Osteoblast (primary cell): ENCODE results near the gene FOXJ1. TPM values are rescaled to one million over a fixed set of nuclear protein-coding genes. Genes with fewer than 3 reads are reported as not detected.

Source experiments
- DNase-seq: peaks from one replicate; pipeline ENCODE4 v3.0.0; 2011; ENCODE audit warnings: low spot score, mixed read lengths; ENCODE audit not compliant: insufficient read length; ENCODE audit errors: missing footprints
- H2AFZ ChIP-seq: 2 replicates; pipeline ENCODE4 v1.6.0; 2011; ENCODE audit warnings: mild to moderate bottlenecking, low read length
- H3K27ac ChIP-seq: 2 replicates; pipeline ENCODE4 v1.5.1; 2011; ENCODE audit warnings: mild to moderate bottlenecking, low read depth, low read length, moderate library complexity
- H3K27me3 ChIP-seq: 2 replicates; pipeline ENCODE4 v1.6.0; 2012; ENCODE audit warnings: mild to moderate bottlenecking, control low read depth, inconsistent platforms, low read length, moderate library complexity; ENCODE audit not compliant: insufficient read depth
- H3K36me3 ChIP-seq: 2 replicates; pipeline ENCODE4 v1.5.1; 2011; ENCODE audit warnings: mild to moderate bottlenecking, low read length, control low read depth, moderate library complexity; ENCODE audit not compliant: insufficient read depth
- H3K4me1 ChIP-seq: 2 replicates; pipeline ENCODE4 v1.5.1; 2011; ENCODE audit warnings: mild to moderate bottlenecking, low read length, control low read depth, moderate library complexity; ENCODE audit not compliant: insufficient read depth
- H3K4me2 ChIP-seq: 2 replicates; pipeline ENCODE4 v1.6.0; 2011; ENCODE audit warnings: mild to moderate bottlenecking, low read length; ENCODE audit not compliant: insufficient read depth
- H3K4me3 ChIP-seq: fragments of 200-600 bp; sonication (generic); 3 replicates; pipeline ENCODE4 v1.5.1; 2012; ENCODE audit warnings: mild to moderate bottlenecking, low read length, inconsistent platforms; ENCODE audit not compliant: insufficient read depth
- H3K79me2 ChIP-seq: 2 replicates; pipeline ENCODE4 v1.6.0; 2012; ENCODE audit warnings: mild to moderate bottlenecking, low read length, control low read depth, inconsistent platforms; ENCODE audit not compliant: insufficient read depth
- H3K9me3 ChIP-seq: 2 replicates; pipeline ENCODE4 v1.5.1; 2011; ENCODE audit warnings: low read depth, low read length, control low read depth
- H4K20me1 ChIP-seq: 2 replicates; pipeline ENCODE4 v1.6.0; 2012; ENCODE audit warnings: mild to moderate bottlenecking, low read length, control low read depth; ENCODE audit not compliant: insufficient read depth
- total RNA-seq: library from RNA; depleted of rRNA; stranded (reverse); fragments of >200 nt; gene quantifications from 2 replicates; pipeline ENCODE4 v1.2.3, GENCODE V29; 2012
- TF ChIP-seq, protein P1 (sequence below): IDR thresholded peaks from 2 replicates; pipeline ENCODE4 v1.5.1; 2011; ENCODE audit warnings: mild to moderate bottlenecking, low read depth, low read length, moderate library complexity; ENCODE audit errors: extremely low read depth

Gene FOXJ1
- total RNA-seq, 1 donor = not detected

DNA sequence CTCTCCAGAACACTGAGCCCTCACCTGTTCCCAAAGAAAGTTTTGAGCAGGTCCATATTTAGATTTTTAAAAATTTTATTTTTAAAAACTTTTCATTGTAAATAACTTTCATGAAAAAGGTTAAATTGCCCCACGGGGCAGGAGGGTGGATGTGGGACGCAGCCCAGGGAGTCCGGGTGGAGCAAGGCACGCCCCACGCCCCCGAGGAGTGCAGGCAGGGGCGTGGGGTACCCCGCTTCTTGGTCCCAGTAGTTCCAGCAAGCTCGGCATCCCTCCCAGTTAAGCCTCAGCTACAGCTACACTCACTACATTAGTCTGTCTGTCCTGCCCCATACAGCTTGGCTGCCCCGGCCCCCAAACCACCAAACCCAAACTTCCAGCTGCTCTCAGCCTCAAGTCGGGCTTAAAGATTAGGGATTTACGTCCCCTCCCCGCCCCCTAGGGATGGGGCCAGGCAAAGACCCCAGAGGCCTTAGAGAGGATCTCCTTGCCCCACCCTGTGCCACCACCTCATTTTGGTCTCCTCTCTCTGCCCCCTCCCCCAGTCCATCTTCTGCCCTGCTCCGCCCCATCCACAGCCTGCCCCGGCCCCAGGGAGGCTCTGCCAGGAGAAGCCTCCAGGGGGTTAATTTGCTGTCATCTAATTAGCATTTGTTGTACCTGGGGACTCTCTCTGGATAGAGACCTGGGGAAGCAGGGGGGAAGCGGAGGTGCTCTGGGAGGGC is 4.6 kb downstream of the FOXJ1 start:
- TF ChIP-seq, protein P1, sequence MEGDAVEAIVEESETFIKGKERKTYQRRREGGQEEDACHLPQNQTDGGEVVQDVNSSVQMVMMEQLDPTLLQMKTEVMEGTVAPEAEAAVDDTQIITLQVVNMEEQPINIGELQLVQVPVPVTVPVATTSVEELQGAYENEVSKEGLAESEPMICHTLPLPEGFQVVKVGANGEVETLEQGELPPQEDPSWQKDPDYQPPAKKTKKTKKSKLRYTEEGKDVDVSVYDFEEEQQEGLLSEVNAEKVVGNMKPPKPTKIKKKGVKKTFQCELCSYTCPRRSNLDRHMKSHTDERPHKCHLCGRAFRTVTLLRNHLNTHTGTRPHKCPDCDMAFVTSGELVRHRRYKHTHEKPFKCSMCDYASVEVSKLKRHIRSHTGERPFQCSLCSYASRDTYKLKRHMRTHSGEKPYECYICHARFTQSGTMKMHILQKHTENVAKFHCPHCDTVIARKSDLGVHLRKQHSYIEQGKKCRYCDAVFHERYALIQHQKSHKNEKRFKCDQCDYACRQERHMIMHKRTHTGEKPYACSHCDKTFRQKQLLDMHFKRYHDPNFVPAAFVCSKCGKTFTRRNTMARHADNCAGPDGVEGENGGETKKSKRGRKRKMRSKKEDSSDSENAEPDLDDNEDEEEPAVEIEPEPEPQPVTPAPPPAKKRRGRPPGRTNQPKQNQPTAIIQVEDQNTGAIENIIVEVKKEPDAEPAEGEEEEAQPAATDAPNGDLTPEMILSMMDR = no peak
- Histone ChIP-seq H3K9me3 (no peaks in the 10 kb centered on the region), H3K27ac (no peak overlapping the region), H4K20me1 (no peaks in the 10 kb centered on the region), H3K4me1 (peaks cover 2% of the 10 kb centered on the region), H3K79me2 (no peaks in the 10 kb centered on the region), H3K27me3 (peaks cover 65% of the 10 kb centered on the region), H3K4me3 (no peak overlapping the region), H3K4me2 (no peak overlapping the region), H2AFZ (no peak overlapping the region), H3K36me3 (no peaks in the 10 kb centered on the region)
- DNase-seq = peak; percentile 83

GRCh38 chr17:76135810-76136188 is 5.2 kb downstream of the FOXJ1 start:
- H3K4me1 ChIP-seq = no peaks in the 10 kb centered on the region
- H3K79me2 ChIP-seq = no peaks in the 10 kb centered on the region
- H3K27me3 ChIP-seq = peaks cover 62% of the 10 kb centered on the region
- H3K4me3 ChIP-seq = no peak overlapping the region
- no peak overlapping the region for H3K27ac ChIP-seq
- no peak overlapping the region for H2AFZ ChIP-seq
- no peaks in the 10 kb centered on the region for H4K20me1 ChIP-seq
- DNase-seq = peak; percentile 37
- H3K9me3 ChIP-seq = no peaks in the 10 kb centered on the region
- TF ChIP-seq, protein P1 = no peak
- H3K4me2 ChIP-seq = no peak overlapping the region
- no peaks in the 10 kb centered on the region for H3K36me3 ChIP-seq

DNA sequence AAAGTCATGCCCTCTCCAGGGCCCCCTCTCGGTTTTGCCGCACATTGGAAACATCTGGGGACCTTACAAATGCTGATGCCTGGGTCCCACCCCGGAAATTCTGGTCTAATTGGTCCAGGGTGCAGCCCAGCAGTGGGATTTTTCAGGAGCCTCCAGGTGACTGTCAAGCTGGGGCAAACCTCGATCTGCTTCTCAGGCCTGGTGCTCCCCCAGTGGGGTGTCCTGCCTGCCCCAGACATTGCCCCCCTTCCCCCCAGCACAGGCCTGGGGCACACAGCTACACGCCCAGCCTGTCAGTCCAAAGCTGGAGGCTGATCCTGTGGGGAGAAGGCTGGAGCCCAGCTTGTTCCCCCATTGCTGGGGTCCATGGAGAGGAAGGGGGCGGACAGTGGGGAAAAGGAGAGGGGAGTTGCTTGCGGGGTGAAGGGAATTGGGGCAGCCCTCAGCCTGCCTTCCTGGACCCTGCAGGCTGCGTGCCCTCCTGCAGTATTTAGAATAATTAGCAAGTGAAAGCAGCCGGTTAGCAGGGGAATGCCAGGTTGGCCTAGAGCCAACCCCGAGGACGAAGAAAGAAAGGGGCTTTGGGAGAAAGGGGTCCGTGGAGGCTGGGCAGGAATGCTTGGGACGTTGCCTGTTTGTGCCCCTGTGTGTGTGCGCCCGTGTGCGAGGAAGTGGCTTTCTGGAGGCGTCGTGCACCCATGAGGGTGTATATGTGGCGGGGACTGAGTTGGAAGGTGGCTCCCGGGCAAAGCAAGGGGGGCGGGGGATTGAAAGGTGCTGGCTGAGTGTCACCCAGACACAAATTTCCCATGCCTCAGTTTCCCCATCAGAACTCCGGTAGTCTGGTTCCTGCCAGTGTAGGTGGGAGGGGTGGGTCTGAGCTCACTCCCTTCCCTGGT is 5.9 kb downstream of the FOXJ1 start:
- no peak overlapping the region for H3K27ac ChIP-seq
- H3K4me1 ChIP-seq = no peaks in the 10 kb centered on the region
- DNase-seq = peak; percentile 83
- peaks cover 60% of the 10 kb centered on the region for H3K27me3 ChIP-seq
- no peaks in the 10 kb centered on the region for H3K79me2 ChIP-seq
- H3K4me3 ChIP-seq = no peak overlapping the region
- no peaks in the 10 kb centered on the region for H4K20me1 ChIP-seq
- H3K9me3 ChIP-seq = no peaks in the 10 kb centered on the region
- H2AFZ ChIP-seq = no peak overlapping the region
- TF ChIP-seq, protein P1 = no peak
- H3K4me2 ChIP-seq = no peak overlapping the region
- no peaks in the 10 kb centered on the region for H3K36me3 ChIP-seq
